Measurements from ENCODE around the gene PRG3. TPM values are rescaled to one million over a fixed set of nuclear protein-coding genes. Genes with fewer than 3 reads are reported as not detected.

The PRG3 gene
- total RNA-seq, 1 donor from 2014 or later, result not detected

DNA sequence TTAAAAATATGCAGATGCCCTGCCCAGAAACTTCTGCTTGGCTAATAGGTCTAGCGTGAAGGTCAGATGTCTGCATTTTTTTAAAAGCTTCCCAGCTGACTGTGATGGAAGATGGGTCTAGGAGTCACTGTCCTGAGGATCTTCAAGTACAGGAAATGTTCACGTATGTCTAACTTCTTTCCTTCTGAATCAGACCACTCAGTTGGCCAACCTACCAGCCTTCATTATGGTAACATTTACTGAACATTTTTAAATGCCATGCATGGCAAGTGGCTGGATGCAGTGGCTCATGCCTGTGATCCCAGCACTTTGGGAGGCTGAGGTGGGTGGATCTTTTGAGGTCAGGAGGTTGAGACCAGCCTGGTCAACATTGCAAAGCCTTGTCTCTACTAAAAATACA is 10.6 kb upstream of the PRG3 start:
- Mint-ChIP-seq H3K9me3 (ENCODE audit: unreplicated experiment) (no peaks in the 10 kb centered on the region), H3K27ac (ENCODE audit: unreplicated experiment) (no peak overlapping the region), H3K27me3 (ENCODE audit: unreplicated experiment) (peaks cover 3% of the 10 kb centered on the region), H3K4me1 (ENCODE audit: unreplicated experiment) (no peaks in the 10 kb centered on the region), H3K36me3 (ENCODE audit: low read depth, unreplicated experiment) (no peaks in the 10 kb centered on the region), H3K4me3 (ENCODE audit: unreplicated experiment) (no peak overlapping the region)
- TF ChIP-seq, protein P1, sequence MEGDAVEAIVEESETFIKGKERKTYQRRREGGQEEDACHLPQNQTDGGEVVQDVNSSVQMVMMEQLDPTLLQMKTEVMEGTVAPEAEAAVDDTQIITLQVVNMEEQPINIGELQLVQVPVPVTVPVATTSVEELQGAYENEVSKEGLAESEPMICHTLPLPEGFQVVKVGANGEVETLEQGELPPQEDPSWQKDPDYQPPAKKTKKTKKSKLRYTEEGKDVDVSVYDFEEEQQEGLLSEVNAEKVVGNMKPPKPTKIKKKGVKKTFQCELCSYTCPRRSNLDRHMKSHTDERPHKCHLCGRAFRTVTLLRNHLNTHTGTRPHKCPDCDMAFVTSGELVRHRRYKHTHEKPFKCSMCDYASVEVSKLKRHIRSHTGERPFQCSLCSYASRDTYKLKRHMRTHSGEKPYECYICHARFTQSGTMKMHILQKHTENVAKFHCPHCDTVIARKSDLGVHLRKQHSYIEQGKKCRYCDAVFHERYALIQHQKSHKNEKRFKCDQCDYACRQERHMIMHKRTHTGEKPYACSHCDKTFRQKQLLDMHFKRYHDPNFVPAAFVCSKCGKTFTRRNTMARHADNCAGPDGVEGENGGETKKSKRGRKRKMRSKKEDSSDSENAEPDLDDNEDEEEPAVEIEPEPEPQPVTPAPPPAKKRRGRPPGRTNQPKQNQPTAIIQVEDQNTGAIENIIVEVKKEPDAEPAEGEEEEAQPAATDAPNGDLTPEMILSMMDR (IDR thresholded peaks at IDR 0.05; ENCODE audit: unreplicated experiment), result no peak
- DNase-seq (ENCODE audit: low spot score), result no peak

DNA sequence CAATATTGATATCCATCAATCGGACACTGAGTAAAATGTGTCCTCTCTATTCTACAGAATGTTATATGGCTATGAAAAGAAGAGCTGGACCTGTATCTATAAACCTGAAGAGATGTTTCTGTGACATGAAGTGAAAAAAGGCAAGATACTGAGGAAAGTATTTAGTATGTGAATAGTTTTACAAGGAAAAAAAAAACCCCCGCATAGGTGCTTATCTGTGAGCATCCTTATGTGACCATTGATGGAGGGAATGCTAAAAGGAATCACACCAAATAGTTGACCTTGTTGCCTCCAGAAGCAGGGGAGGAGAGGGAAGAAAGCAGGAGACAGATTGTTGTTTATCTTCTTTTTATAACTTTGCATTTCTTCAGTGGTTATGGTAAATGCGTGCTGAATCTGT is 10.2 kb upstream of the PRG3 start:
- no peak overlapping the region for H3K4me3 Mint-ChIP-seq (ENCODE audit: unreplicated experiment)
- H3K27me3 Mint-ChIP-seq (ENCODE audit: unreplicated experiment), result peaks cover 3% of the 10 kb centered on the region
- H3K9me3 Mint-ChIP-seq (ENCODE audit: unreplicated experiment), result no peaks in the 10 kb centered on the region
- no peaks in the 10 kb centered on the region for H3K4me1 Mint-ChIP-seq (ENCODE audit: unreplicated experiment)
- no peak overlapping the region for H3K27ac Mint-ChIP-seq (ENCODE audit: unreplicated experiment)
- DNase-seq (ENCODE audit: low spot score), result no peak
- no peaks in the 10 kb centered on the region for H3K36me3 Mint-ChIP-seq (ENCODE audit: low read depth, unreplicated experiment)
- TF ChIP-seq, protein P1 (IDR thresholded peaks at IDR 0.05; ENCODE audit: unreplicated experiment), result no peak

DNA sequence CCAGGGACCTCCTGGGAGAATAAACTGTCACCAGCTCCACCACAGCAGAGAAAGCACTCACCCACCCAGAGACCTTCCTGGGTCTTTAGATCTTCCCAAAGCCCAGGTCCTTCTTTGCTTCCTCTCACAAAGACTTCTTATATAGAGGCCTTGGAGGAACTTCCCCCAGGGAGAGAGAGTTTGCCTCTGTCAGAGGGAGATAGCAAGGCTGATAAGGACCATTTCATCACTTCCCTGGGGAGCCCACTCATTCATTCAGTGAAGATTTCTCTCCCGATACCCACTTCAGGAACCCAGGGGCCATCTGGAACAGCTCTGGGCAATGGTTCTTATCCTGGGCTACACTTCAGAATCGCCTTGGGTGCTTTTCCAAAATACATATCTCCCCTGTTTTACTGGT is 9.6 kb upstream of the PRG3 start, which contains the start of gene PRG2:
Gene PRG2, minus strand, starts transcription at position 116 of the 400 bp plus-strand sequence. CDS start 706 bp downstream, outside the sequence.
- H3K27me3 Mint-ChIP-seq (ENCODE audit: unreplicated experiment), result peaks cover 3% of the 10 kb centered on the region
- no peaks in the 10 kb centered on the region for H3K9me3 Mint-ChIP-seq (ENCODE audit: unreplicated experiment)
- TF ChIP-seq, protein P1 (IDR thresholded peaks at IDR 0.05; ENCODE audit: unreplicated experiment), result no peak
- DNase-seq (ENCODE audit: low spot score), result no peak
- no peaks in the 10 kb centered on the region for H3K4me1 Mint-ChIP-seq (ENCODE audit: unreplicated experiment)
- no peak within 1 kb of the TSS for H3K27ac Mint-ChIP-seq (ENCODE audit: unreplicated experiment)
- H3K4me3 Mint-ChIP-seq (ENCODE audit: unreplicated experiment), result no peak within 1 kb of the TSS
- H3K36me3 Mint-ChIP-seq (ENCODE audit: low read depth, unreplicated experiment), result no peaks in the 10 kb centered on the region

DNA sequence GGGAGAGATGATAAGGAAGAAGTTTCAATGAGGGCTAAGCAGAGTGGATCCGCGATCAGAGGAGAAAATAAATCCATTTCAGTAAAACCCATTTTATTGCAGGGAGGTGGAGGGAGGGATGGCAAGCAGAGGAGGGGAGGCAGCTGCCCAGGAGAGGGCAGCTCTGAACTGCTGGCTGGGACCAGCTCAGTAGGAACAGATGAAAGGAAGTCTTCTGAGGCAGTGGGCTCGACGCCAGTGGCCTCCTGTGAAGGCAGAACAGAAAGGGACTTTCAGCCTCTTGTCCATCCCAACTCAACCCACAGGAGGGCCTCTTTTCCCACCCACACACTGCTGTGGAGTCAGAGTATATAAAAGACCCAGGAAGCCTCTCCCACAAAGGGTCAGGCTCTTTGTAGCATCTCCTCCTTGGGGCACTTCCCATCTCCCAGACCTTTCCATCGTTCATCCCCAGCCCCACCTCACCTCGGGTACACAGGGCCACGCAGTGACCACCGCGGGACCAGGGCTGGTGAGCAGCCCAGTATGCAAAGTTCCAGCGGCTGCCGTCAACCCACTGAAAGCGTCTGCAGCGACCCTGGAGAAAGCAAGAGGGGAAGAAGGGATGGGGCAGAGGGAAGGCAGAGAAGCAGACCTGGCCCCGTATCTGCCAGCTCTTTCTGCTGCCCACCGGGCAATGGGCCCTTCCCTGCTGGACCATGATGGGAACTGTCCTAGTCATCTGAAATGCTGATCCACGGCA is 6.5 kb upstream of the PRG3 start:
- Mint-ChIP-seq H3K9me3 (ENCODE audit: unreplicated experiment) (no peaks in the 10 kb centered on the region), H3K36me3 (ENCODE audit: low read depth, unreplicated experiment) (no peaks in the 10 kb centered on the region), H3K4me3 (ENCODE audit: unreplicated experiment) (no peak overlapping the region), H3K27ac (ENCODE audit: unreplicated experiment) (no peak overlapping the region), H3K27me3 (ENCODE audit: unreplicated experiment) (peaks cover 4% of the 10 kb centered on the region), H3K4me1 (ENCODE audit: unreplicated experiment) (no peaks in the 10 kb centered on the region)
- TF ChIP-seq, protein P1 (IDR thresholded peaks at IDR 0.05; ENCODE audit: unreplicated experiment), result no peak
- no peak for DNase-seq (ENCODE audit: low spot score)

DNA sequence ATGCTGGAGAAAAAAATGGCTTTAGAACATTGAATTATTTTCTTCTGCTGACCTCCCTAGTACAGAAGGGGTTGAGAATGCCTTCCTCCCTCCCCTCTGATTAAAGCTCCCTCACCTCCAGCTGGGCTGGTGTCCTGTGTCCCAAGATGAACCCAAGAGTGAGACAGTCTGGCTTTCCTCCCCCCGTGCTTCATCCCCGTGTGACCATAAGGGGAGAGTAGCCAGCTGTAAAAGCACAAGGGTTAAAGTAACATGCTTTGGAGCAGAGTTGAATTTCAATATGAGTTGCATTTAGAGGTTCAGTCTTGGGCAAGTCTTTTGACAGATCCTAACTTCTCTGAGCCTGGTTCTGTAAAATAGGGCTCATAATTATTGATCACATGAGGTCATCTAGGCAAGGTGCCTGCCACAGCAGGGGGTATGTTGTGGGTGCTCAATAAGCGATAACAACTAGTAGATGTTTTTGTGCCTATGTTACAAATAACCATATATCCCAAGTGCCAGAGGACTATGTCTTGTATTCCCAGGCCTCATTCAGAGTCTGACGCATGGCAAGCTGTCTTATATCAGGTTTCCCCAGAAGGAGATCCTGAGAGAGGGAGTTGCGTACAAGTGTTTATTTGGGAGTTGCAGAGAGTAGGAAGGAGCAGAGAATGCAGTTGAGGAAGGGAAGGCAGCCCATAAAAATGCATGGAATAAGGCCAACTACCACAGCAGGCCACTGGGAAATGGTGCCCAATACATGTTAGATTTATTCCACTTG is 5.4 kb upstream of the PRG3 start:
- no peak overlapping the region for H3K27ac Mint-ChIP-seq (ENCODE audit: unreplicated experiment)
- TF ChIP-seq, protein P1 (IDR thresholded peaks at IDR 0.05; ENCODE audit: unreplicated experiment), result no peak
- H3K4me3 Mint-ChIP-seq (ENCODE audit: unreplicated experiment), result no peak overlapping the region
- H3K27me3 Mint-ChIP-seq (ENCODE audit: unreplicated experiment), result peaks cover 4% of the 10 kb centered on the region
- no peaks in the 10 kb centered on the region for H3K4me1 Mint-ChIP-seq (ENCODE audit: unreplicated experiment)
- no peaks in the 10 kb centered on the region for H3K9me3 Mint-ChIP-seq (ENCODE audit: unreplicated experiment)
- DNase-seq (ENCODE audit: low spot score), result no peak
- no peaks in the 10 kb centered on the region for H3K36me3 Mint-ChIP-seq (ENCODE audit: low read depth, unreplicated experiment)
